ENCODE measurements around the gene ITGAE.
"Not testable (repeated sequence)": the region's sequence is repeated elsewhere in the genome, so short reads cannot be mapped to it uniquely, and the experiment has no call there.

The ITGAE gene

GRCh38 chr17:3724378-3725077 is 76.5 kb downstream of the ITGAE start:
- no peak for DNase-seq

DNA sequence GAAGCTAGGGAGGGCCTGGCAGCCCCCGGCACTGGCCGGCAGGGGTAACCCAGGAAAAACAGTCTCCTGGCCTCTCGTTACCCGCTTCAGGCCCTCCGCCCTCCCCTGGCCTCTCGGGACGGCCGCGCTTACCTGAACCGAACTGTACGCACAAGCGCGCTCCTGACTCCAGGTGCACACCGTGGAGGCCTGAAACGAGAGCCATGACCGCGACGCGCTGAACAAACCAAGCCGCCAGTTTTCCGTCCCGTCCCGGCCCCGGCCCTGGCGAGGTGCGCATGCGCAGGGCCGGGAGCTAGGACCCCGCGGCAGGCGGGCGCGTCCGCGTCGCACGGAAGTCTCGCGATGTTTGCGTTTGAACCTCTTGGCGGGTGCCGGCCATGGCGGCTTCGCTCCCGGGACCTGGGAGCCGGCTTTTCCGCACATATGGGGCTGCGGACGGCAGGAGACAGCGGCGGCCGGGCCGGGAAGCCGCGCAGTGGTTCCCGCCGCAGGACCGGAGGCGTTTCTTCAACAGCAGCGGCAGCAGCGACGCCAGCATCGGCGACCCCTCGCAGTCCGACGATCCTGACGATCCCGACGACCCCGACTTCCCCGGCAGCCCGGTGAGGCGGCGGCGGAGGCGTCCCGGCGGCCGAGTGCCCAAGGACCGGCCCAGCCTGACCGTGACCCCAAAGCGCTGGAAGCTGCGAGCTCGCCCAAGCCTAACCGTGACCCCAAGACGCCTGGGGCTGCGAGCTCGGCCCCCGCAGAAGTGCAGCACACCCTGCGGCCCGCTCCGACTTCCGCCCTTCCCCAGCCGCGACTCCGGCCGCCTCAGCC is 77.2 kb downstream of the ITGAE start, which contains the start of gene HASPIN:
Gene HASPIN (plus strand): TSS at position 348 of the 822 bp plus-strand sequence. CDS start 33 bp downstream, at position 381.
- DNase-seq = peak; percentile 83 to 93 (median 86)

GRCh38 chr17:3723188-3723555 is 77.8 kb downstream of the ITGAE start:
- DNase-seq = no peak

GRCh38 chr17:3722716-3723115 is 78.3 kb downstream of the ITGAE start:
- DNase-seq = no peak

GRCh38 chr17:3719265-3719664 is 81.7 kb downstream of the ITGAE start:
- DNase-seq = no peak

DNA sequence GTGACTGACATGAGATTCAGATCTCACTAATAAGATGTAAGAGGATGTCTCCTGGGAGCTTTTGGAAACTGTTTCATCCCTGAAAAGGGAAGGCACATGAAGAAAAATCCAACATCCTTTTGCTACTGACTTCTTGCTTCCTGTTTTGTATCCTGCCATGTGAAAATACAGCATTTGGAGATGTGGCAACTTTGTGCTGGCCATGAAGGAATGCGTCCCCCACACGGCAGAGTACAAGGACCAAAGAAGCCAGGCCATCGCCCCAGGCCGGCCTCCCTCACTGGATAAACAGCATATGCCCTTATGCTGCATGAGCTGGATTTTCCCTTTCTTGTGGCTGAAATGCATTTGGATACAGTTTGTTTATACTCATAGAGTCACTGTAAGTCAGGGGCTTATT is 82.8 kb downstream of the ITGAE start:
- no peak for DNase-seq

- DNase-seq = no peak
Observed at GRCh38 chr17:3715296-3715695, 85.7 kb downstream of the ITGAE start.

DNA sequence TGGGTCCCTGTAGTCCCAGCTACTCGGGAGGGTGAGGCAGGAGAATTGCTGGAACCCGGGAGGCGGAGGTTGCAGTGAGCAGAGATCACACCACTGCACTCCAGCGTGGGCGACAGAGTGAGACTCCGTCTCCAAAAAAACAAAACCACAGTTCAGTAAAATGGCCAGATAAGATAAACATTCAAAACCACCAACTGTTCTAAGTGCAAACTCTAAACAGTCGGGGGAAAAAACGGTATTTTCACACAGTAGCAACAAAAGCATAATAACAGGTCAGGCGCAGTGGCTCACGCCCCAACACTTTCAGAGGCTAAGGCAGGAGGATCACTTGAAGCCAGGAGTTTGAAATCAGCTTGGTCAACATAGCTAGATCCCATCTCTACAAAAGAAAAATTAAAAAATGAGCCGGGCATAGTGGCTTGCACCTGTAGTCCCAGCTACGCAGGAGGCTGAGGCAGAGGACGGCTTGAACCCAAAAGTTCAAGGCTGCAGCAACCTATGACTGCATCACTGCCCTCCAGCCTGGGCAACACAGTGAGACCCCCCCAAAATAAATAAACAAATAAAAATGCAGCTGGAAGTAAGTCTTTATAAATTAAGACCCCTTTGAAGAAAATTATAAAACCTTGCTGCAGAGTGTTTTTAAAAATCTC is 88.1 kb downstream of the ITGAE start:
- DNase-seq = peak in 2 of 5 experiments; percentile 52 to 88

DNA sequence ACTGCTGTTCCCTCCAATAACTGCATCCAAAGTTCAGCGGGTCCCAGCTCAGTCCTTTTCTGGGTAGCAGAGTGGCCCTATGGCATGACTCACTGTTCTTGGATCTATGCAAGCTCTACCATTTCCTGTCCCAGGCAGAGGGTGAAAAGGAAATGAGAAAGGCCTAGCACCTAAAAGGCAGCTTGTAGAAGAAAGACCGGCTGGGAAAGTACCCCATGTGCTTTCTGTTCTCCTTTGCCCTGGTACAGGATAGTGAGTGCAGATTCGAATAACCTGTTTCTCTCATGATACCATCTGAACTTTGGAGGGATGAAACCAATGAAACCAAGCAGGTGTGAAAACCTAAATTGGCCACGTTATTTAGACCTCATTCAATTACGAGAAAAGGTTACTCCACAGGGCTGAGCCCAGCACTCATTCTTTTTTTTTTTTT is 90.0 kb downstream of the ITGAE start:
- peak in 4 of 5 experiments; percentile 39 to 98 (median 68) for DNase-seq

GRCh38 chr17:3708366-3708765 is 92.6 kb downstream of the ITGAE start:
- DNase-seq = no peak

GRCh38 chr17:3705718-3705984 is 95.3 kb downstream of the ITGAE start:
- DNase-seq = not testable (repeated sequence)

DNA sequence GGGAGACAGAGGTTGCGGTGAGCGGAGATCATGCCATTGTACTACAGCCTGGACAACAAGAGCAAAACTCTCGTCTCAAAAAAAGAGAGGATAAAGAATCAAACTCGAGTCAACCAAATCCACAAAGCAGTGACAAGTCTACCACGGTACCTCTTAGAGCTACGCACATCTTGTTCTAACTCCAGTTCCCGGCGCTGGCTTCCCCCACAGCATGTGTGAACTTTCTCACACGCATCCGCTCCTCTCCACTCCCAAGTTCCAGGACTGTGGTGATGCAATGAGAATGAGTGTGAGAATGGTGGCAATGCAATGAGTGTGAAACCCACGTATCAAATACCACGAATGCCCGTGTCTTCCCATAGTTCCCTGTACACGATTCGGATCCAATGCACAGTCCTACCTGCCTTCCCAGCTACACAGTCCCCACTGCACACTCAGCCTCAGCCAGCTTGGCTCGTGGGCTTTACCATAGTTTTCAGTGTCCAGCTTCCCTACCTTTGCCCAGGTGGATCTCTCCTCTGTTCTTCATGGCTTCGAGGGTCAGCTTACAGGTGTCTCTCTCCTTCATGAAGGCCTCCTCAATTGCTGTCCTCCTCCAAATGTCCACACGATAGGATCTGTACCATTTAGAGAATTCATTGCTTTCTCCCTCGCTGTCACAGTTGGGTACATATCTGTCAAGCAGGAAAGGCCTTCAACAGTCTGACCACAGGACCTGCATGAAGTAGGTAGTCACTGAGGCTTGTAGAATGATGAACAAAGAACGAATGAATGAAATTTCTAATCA is 95.9 kb downstream of the ITGAE start:
- DNase-seq = no peak

- DNase-seq = not testable (repeated sequence)
Observed at GRCh38 chr17:3702041-3702539, 98.9 kb downstream of the ITGAE start.

DNA sequence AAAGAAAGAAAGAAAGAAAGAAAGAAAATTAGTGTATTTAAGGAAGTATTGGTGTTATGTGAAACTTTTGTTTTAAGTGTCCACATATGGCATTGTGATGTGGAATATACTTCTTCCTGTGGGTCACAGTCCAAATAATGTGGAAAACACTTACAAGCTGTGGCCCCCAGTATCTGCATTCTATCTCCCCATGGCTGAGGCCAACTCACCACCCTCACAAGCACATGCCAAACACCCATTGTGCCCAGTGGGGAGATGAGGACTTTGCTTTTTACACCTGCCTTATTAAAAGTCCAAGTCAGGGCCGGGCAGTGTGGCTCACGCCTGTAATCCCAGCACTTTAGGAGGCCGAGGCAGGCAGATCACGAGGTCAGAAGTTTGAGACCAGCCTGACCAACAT is 101.0 kb downstream of the ITGAE start:
- DNase-seq = no peak

- DNase-seq = no peak
Observed at GRCh38 chr17:3698139-3698538, 102.8 kb downstream of the ITGAE start.

- DNase-seq = no peak
Observed at GRCh38 chr17:3697103-3697476, 103.9 kb downstream of the ITGAE start.

DNA sequence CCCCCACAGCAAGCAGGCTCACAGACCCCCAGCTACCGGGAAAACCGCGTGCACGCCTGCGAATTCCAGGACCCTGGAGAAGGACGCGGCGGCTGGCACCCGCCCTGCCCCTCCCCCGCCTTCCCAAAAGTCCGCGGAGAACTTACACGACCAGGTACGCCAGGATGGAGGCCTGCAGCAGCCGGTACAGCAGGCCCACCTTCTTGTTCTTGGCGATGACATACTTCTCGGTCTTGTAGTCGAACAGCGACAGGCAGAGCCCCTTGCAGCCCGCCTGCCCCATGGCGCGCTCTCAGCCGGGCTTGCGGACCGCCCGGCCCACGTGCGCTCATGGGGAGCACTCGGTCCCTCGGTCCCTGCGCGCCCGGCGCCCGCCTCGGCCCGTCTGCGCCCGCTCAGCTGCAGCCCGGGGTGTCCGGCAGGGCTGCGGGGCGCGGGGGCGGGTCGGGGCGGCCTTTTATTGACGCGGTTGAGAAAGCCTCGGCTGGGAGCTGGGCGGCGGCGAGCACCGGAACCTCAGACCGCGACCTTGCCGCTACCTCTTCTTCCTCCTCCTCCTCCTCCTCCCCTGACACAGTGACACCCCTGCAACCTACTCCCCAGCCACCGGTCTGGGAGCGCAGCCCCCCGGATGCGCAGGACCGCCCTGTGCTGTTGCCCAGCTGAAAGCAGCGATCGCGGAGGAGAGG is 105.1 kb downstream of the ITGAE start, which contains the start of gene P2RX5:
Gene P2RX5 (minus strand): TSS at position 433 of the 689 bp plus-strand sequence. CDS start 150 bp downstream, at position 283.
- DNase-seq = peak in 3 of 5 experiments; percentile 10 to 77 (median 28)

DNA sequence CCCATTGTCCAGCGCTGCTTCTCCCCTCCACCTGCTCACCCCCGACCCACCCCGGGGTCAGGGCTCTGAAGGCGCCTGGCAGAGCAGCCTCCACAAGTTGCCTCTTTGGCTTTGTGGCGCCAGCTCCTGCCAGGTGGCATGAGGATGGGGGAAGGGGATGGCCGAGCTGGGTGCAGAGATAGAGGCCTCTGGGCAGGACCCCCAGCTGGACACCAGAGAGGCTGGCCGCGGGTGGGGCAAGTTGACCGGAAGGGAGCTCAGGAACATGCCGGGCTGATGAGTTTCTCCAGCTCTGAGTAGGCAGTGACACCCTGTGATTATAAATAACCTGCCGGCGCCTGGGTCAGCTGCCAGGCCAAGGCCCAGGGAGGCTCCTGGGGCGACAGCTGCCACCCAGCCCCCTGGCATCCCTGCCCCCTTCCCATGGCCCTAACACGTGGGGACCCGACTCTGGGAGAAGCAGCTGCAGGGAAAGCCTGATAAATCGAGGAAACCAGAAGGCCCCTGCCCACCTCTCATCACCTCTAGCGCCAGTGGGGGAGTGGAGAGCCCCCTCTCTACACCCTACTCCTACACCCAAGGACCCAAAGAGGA is 105.8 kb downstream of the ITGAE start:
- no peak for DNase-seq

DNA sequence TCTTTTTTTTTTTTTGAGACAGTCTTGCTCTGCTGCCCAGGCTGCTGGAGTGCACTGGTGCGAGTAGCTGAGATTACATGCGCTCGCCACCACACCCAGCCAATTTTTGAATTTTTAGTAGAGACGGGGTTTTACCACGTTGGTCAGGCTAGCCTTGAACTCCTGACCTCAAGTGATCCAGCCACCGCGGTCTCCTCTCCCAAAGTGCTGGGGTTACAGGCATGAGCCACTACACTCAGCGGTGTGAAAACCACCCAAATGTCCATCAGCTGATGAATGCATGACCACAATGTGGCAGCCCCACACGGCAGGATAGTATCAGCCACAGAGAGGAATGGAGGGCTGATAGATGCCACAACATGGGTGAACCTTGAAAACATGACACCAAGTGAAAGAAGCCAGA is 107.2 kb downstream of the ITGAE start:
- DNase-seq = peak in 2 of 5 experiments; percentile 32 to 65

DNA sequence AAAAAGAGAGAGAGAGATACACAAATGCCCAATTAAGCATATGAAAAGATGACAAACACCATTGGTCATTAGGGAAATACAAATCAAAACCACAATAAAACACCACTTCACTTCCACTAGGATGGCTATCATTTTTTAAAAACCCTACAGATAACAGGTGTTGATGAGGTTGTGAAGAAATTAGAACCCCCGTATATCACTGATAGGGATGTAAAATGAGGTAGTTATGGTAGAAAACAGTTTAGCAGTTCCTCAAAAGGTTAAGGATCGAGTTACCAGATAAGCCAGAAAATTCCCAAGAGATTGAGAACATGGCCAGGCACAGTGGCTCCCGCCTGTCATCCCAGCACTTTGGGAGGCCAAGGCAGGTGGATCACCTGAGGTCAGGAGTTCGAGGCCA is 107.8 kb downstream of the ITGAE start:
- no peak for DNase-seq

DNA sequence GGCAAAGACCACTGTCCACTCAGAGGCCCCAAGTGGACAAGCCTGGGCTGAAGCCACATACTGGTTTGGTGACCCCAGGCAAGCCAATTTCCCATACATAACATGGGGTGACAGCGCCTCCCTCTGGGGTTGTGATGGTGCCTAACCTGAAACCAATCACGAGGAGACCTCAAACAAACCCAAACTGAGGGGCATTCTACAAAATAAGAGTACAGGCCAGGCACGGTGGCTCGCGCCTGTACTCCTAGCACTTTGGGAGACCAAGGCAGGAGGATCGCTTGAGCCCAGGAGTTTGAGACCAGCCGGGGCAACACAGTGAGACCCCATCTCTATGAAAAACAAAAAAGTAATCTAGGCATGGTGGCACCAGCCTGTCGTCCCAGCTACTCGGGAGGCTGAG is 108.6 kb downstream of the ITGAE start:
- DNase-seq = no peak
